ENCODE data around the gene TRPM2. TPM values are rescaled to one million over a fixed set of nuclear protein-coding genes. Genes with fewer than 3 reads are reported as not detected.

TRPM2 gene
- total RNA-seq, 1 experiment from 2014 or later, result not detected

- no peak for DNase-seq (ENCODE audit: low read depth)
- in situ Hi-C loops (cut with HindIII; ENCODE audit: low pct_unique_long_range_greater_than_20kb, low sequenced_read_pairs), result no loop called here
Observed at GRCh38 chr21:44441581-44442265, 88.3 kb downstream of the TRPM2 start.

DNA sequence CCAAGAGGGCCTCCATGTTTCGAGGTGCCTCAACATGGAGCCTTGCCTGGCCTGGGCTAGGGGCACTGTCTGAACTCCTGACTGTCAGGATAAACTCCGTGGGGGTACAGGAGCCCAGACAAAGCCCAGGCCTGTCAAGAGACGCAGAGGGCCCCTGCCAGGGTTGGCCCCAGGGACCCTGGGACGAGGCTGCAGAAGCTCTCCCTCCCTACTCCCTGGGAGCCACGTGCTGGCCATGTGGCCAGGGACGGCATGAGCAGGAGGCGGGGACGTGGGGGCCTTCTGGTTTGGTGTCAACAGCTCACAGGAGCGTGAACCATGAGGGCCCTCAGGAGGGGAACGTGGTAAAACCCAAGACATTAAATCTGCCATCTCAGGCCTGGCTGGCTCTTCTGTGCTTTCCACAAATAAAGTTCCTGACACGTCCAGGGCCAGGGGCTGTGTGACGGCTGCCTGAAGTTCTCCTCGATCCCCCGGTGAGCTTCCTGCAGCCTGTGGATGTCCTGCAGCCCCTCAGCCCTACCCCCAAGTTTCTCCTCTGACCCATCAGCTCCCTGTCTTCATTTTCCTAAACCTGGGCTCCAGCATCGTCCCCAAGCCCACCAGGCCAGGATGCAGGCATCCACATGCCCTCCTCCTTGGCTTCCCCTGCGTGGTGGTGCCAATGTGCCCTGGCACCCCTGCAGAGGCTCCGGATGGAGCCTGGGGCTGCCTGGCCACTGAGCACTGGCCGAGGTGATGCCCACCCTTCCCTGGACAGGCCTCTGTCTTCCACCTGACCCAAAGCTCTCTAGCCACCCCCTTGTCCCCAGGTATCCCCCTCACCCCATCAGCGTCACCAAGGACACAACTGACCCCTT lies 89.1 kb downstream of the TRPM2 start:
- in situ Hi-C loops (cut with HindIII; ENCODE audit: low pct_unique_long_range_greater_than_20kb, low sequenced_read_pairs), result no loop called here
- DNase-seq (ENCODE audit: low read depth), result no peak

GRCh38 chr21:44443291-44443890 lies 90.0 kb downstream of the TRPM2 start:
- in situ Hi-C loops (cut with HindIII; ENCODE audit: low pct_unique_long_range_greater_than_20kb, low sequenced_read_pairs), result no loop called here
- DNase-seq (ENCODE audit: low read depth), result no peak

DNA sequence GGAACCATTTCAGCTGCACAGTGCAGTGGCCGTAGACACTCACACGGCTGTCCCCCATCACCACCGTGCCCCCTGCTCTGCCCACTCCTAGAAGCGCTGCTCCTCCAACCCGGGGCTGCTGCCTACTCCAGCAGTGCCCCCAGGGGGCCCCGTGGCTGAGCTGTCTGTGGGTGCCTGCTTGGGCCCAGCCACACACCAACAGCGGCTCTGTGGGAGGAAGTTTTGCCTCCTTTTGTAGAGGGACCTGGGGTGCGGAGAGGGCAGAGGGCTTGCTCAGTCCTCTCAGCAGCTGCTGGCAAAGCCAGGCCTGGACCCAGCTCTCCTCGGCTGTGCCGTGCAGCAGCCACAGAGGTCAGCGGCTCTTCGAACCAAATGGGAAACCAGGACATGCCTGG lies 90.5 kb downstream of the TRPM2 start:
- in situ Hi-C loops (cut with HindIII; ENCODE audit: low pct_unique_long_range_greater_than_20kb, low sequenced_read_pairs), result no loop called here

GRCh38 chr21:44444286-44444931 lies 91.0 kb downstream of the TRPM2 start:
- no peak for DNase-seq (ENCODE audit: low read depth)
- in situ Hi-C loops (cut with HindIII; ENCODE audit: low pct_unique_long_range_greater_than_20kb, low sequenced_read_pairs), result no loop called here

More for the DNA sequence above, 90.5 kb downstream of the TRPM2 start:
- no peak for DNase-seq (ENCODE audit: low read depth)

DNA sequence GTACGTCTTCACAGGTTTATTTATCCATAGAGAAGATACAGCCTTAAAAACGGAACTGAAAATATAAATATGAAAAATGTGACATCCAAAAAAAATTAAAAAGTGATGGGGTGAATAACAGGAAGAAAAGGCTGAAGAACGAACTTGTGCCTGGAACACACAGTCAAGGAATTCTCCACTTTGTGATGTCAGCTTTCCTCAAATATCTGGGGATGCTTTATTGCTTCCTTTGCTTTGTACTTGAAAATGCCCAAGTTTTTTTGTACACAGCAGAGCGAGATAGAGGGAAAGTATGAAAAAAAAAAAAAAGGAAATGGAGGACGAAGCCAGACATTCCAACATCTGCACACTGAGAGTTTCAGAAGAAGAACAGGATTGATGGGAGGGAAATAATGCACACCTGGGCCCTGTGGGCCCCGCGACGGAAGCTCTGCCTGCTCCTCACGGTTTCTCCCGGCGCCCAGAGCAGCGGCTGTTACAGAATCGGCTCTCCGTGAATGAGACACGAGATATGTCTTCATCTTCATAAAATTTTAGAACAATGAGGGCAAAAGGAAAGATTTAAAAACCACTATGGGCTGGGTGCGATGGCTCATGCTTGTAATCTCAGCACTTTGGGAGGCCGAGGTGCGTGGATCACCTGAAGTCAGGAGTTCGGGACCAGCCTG lies 91.9 kb downstream of the TRPM2 start:
- in situ Hi-C loops (cut with HindIII; ENCODE audit: low pct_unique_long_range_greater_than_20kb, low sequenced_read_pairs), result no loop called here
- DNase-seq (ENCODE audit: low read depth), result no peak

- in situ Hi-C loops (cut with HindIII; ENCODE audit: low pct_unique_long_range_greater_than_20kb, low sequenced_read_pairs), result no loop called here
Observed at GRCh38 chr21:44448651-44449131, 95.3 kb downstream of the TRPM2 start.

GRCh38 chr21:44449473-44450363 lies 96.3 kb downstream of the TRPM2 start:
- DNase-seq (ENCODE audit: low read depth), result no peak
- in situ Hi-C loops (cut with HindIII; ENCODE audit: low pct_unique_long_range_greater_than_20kb, low sequenced_read_pairs), result no loop called here

More at GRCh38 chr21:44448651-44449131, 95.3 kb downstream of the TRPM2 start:
- no peak for DNase-seq (ENCODE audit: low read depth)

DNA sequence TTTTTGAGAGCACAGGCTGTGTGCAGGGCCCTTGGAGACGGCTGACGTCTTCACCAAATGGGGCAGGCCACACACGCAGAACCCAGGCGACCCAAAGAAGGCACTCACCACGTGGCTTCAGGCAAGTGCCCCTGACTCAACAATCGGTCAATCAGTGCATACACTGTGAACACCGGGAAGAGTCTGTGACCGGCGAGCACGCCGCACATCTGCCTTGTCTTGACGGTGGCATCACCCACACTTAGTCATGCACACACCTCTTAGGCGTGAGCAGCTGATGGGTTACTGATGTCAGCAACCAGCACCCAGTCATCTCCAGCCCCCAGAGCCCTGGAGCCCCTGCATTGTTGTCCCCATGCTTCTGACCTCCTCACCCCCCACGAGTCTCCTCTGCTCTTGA lies 97.0 kb downstream of the TRPM2 start:
- DNase-seq (ENCODE audit: low read depth), result no peak
- in situ Hi-C loops (cut with HindIII; ENCODE audit: low pct_unique_long_range_greater_than_20kb, low sequenced_read_pairs), result no loop called here

GRCh38 chr21:44450999-44451398 lies 97.6 kb downstream of the TRPM2 start:
- no peak for DNase-seq (ENCODE audit: low read depth)
- in situ Hi-C loops (cut with HindIII; ENCODE audit: low pct_unique_long_range_greater_than_20kb, low sequenced_read_pairs), result no loop called here

DNA sequence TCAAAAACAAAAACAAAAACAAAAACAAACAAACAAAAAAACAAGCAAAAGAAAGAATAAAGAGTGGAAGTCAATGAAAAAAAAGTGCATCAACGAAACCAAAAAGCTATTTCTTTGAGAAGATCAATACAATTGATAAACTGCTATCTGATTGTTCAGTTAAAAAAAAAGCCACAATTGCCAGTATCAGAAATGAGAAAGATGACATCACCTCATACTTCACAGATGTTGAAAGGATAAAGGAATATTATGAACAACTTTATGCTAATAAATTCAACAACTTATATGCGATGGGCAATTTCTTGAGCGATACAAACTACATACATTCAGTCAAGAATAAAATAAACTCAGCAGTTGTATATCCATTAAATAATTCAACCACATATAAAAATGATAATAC lies 99.7 kb downstream of the TRPM2 start:
- DNase-seq (ENCODE audit: low read depth), result no peak
- in situ Hi-C loops (cut with HindIII; ENCODE audit: low pct_unique_long_range_greater_than_20kb, low sequenced_read_pairs), result no loop called here

DNA sequence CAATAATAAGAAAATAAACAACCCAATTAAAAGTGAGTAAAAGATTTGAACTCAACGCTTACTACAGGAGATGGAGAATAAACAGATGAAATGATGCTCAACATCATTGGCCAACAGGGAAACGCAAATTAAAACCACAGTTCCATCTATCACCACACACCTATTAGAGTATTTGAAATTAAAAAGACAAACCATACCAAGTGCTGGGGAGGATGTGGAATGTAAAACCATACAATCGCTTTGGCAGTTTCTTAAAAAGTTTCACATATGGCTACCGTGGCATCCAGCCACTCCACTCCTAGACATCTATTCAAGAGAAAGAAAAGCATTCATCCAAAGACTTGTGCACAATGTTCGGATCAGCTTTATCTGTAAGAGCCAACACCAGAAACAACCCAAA lies 100.6 kb downstream of the TRPM2 start:
- in situ Hi-C loops (cut with HindIII; ENCODE audit: low pct_unique_long_range_greater_than_20kb, low sequenced_read_pairs), result no loop called here
- no peak for DNase-seq (ENCODE audit: low read depth)

DNA sequence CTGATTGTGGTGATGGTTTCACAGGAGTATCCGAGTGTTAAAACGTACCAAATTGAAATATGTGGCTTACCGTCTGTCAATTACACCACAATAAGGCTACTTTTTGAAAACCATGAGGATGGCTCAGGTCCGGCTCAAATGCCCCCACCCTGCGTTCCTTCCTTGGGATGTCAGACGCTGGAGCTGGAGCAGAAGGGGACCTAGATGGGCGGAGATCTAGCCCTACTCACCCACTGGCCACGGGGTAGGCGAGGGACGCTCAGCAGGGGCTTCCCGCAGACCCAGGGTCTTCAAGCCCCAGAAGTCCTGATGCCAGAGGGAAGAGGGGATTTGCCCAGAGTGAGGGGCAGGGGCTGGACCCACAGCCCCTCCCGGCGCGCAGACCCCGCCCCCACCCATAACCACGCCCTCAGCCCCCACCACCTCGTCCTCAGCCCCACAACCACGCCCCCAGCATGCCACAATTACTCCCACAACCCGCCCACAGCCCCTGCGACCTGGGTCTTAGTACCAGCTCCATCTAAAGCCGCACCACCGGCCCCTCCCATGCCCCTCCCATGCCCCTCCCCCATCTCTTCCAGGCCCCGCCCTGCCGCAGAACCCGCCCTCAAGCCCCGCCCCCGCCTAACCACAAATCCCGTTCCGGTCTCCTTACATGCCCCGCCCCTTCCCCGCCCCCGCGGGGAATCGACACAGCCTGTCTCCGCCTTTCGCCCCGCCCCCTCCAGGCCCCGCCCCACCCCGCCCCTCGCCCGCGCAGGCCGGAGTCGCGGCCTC lies 101.5 kb downstream of the TRPM2 start, which contains the start of gene LRRC3:
LRRC3 (plus strand) TSS at position 764 of the 777 bp plus-strand sequence. CDS start 1,135 bp downstream, outside the sequence.
- in situ Hi-C loops (cut with HindIII; ENCODE audit: low pct_unique_long_range_greater_than_20kb, low sequenced_read_pairs), result no loop called here
- no peak for DNase-seq (ENCODE audit: low read depth)

GRCh38 chr21:44455524-44456213 lies 102.2 kb downstream of the TRPM2 start:
- in situ Hi-C loops (cut with HindIII; ENCODE audit: low pct_unique_long_range_greater_than_20kb, low sequenced_read_pairs), result no loop called here
- DNase-seq (ENCODE audit: low read depth), result no peak

DNA sequence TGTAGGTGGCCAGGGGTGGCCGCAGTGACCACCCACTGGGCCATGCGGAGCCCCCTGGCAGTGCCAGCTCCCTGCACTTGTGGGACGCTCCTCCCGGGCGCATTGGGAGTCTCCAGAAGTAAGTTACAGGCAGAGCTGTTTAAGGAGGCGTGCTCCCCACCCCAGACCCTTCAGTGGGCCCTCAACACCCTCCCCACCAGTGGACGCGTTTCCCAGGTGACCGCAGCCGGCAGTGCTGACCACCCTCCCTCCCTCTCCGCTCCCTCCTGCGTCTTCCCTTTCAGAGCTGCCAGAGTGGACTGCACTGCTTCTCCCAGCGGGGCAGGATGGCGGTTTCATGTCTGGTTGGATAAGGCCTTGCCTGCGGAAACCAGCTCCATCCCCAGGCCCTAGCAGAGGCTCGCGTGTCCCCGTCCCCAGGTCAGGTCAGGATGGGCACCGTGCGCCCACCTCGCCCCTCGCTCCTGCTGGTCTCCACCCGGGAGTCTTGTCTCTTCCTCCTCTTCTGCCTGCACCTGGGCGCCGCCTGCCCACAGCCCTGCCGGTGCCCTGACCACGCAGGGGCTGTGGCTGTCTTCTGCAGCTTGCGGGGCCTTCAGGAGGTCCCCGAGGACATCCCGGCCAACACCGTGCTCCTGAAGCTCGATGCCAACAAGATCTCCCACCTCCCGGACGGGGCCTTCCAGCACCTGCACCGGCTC lies 102.9 kb downstream of the TRPM2 start:
- in situ Hi-C loops (cut with HindIII; ENCODE audit: low pct_unique_long_range_greater_than_20kb, low sequenced_read_pairs), result no loop called here
- DNase-seq (ENCODE audit: low read depth), result no peak
